Fibroblast of gingiva (primary cell): ENCODE measurements around the gene DOCK4.

Experiments used
- DNase-seq: peaks from one replicate; pipeline ENCODE4 v3.0.0-alpha.2; 2011; ENCODE audit warnings: low read depth

DOCK4 gene

DNA sequence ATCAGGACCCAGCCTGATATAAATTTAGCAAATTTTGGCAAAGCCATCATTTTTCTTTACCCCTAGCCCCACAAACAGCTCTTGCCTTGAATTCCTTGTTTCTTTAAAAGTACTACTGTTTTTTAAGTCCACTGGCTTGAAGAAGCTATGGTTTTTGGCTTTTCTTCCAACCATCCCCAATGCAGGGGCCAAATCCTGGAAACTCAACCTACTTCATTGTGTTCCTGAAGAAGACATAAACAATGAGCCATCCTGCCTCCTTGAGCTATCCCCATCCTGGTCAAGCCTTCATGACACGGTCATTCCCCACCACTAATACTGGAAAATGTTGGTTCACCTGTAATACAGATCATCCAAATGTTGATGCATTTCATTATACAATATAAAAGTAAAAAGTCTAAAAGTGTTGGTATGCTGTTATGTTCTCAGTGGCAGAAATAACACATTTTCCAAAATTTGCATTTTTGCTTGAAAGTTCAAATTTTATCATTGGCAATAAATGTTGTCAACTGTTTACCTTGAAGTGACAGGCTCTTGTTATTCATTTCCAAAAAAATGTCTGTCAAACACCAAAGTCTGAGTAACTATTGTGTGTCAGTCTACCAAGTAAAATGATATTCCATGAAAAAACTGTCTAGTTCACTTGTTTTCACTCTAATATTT, 92.2 kb downstream of the DOCK4 start:
- no peak for DNase-seq

DNA sequence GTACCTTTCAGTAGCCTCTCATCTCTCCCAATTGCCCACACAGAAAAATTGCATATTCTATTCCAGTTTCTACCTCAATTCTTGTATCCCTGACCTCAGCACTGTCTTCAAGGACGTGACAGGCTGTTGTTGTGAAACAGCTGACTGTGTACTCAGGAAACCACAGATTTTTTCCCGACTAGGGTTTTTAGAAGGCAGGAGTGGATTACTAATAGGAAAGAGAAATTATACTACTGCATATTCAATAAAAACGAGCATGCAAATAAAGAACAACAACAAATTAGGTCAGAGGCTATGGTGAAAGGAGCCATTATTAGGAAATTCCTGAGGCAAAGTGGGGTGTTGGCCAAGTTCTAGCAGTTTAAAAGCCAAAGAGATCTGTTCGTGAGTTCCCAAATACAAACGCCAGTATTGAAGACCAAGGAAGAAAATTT, 93.4 kb downstream of the DOCK4 start:
- DNase-seq: peak; percentile 81

DNA sequence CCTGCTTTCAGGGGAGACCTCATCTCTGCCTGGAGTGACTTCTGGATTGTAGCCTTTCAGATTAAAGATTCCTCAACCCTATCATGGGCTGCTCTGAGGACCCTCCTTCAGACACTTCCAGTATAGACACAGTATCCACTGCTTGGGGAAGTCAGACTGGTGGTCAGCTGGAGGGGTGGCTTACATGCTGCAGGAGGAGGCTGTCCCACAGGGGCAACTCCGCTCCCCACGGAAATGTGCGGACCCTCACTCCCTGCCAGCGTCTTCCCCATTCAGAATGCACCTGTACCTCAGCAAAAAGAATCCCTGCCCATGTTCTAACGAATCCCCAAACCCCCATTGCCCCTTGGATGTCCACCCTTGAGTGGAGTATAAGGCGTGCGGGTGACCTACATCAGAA, 95.5 kb downstream of the DOCK4 start:
- DNase-seq: no peak

DNA sequence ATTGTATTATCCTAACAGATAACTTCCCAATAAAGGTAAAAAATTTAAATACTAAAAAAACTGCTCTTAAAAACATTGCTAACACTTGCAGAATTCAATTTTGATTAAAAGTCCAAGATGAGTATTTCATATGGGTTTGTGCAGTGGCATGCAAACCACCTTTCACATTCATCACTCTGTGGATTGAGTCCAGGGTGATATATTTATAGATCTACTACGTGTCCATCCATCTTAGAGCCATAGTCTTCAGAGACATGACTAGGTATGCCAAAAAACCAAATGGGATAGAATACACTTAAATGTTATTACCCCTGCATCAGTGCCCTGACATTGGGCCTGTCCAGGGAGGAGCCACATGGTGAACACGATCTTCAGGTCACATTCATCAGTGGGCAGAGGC, 96.0 kb downstream of the DOCK4 start:
- DNase-seq: no peak

- no peak for DNase-seq
Observed at GRCh38 chr7:112108981-112109380, 97.2 kb downstream of the DOCK4 start.

GRCh38 chr7:112105584-112106530, 100.3 kb downstream of the DOCK4 start:
- DNase-seq: no peak

DNA sequence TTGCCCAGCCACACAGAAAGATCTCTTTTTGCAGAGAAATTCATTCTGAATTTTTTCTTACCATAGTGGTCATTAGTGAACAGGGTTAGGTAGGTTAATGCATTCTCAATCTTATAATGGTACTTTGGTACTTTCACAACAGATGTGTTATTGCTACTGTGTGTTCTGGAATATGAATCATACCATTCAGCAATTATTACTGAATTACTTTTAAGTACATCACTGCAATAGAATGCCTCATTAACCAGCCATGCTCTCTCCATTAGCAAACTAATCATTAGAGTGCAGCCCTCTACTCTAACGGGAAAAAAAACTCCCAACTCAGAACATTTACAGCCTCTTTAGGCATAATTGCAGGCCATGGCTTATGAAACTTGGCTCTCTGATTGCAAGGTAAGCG, 102.1 kb downstream of the DOCK4 start:
- no peak for DNase-seq

GRCh38 chr7:112103246-112103645, 103.0 kb downstream of the DOCK4 start:
- peak; percentile 51 for DNase-seq

GRCh38 chr7:112101201-112101846, 104.9 kb downstream of the DOCK4 start:
- no peak for DNase-seq

DNA sequence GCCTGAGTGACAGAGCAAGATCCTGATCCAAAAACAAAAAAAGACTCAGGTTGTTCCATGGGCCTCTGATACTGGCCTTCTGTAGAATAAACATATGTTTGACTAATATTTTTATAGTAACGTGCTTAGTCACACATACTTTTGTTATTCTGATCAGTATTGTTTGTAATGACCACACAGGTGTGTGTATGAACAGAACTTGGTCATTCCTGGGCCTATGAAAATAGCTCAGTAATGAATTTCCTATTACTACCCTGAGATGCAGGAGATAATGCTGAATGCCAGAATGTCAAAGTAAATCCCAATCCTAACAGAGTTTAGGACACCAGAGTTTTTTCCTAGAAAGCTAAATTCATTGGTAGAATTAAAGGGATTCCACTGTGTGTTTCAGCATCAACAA, 108.7 kb downstream of the DOCK4 start:
- DNase-seq: no peak

DNA sequence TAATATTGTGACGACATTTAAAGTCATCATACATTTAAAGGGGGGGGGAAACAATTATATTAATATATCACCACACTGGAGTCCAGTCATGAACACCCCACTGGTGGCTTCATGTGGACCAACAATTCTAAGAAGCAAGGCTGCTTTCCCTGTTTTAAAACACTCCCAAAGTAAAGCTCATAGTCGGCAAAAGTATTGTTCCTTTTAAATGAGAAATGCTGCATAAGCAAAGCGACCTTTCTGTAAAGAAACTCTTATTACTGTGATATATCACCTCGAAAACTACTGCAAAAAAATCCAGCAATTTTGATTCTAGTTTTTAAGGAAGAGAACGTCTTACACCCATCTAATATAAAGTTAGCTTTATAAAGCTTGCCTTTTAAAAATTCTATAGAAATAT, 112.8 kb downstream of the DOCK4 start:
- no peak for DNase-seq

DNA sequence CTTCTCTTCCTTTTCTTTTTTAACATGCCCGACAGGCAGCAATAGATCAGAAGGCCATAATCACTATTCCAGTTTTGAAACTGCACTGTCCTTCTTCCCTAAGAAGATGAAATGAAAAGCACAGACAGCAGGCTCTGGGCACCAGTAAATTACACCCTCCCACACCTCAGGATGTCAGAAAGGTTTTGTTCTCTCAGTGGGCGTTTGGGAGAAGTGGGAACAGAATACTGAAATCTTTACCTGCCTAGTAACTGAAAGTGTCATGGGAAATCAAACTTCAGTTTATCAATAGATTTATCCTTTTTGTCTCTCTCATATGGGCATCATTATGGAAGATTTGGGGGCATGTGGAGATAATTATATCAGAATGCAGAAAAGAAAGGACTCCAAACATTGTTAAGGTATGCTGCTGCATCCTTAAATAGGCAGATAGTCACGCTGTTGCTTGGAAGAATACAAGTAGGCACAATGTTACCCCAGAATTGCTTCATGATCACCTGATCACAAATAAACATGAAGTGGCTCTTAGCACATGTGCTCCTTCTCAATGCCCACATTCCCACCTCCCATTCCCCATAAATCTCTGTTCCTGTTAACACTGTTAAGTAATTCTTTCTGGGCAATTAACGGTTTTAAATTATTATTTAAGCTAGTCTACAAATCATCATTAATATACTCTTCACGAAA, 113.3 kb downstream of the DOCK4 start:
- DNase-seq: no peak

- DNase-seq: no peak
Observed at GRCh38 chr7:112092306-112092705, 113.9 kb downstream of the DOCK4 start.

DNA sequence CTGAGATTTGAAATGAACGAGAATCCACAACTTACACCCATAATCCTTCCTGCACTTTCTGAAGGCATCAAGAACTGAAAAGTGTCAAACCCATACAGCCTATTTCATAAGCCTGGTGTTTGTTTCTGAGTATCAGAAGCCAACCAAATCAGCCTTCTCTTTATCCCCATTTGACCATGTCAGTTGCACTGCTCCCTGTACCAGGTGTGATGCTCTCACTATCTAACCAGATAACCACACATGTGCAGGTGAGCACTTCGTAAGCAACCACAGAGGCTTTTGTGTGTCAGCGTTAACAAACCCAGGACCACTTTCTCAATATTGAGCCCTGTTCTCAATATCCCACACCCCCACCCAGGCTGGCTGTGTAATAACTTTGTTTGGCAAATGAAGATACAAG, 114.4 kb downstream of the DOCK4 start:
- no peak for DNase-seq

- DNase-seq: no peak
Observed at GRCh38 chr7:112089551-112089950, 116.6 kb downstream of the DOCK4 start.

GRCh38 chr7:112088484-112089016, 117.6 kb downstream of the DOCK4 start:
- DNase-seq: no peak

GRCh38 chr7:112086496-112087254, 119.5 kb downstream of the DOCK4 start:
- peak; percentile 37 for DNase-seq

DNA sequence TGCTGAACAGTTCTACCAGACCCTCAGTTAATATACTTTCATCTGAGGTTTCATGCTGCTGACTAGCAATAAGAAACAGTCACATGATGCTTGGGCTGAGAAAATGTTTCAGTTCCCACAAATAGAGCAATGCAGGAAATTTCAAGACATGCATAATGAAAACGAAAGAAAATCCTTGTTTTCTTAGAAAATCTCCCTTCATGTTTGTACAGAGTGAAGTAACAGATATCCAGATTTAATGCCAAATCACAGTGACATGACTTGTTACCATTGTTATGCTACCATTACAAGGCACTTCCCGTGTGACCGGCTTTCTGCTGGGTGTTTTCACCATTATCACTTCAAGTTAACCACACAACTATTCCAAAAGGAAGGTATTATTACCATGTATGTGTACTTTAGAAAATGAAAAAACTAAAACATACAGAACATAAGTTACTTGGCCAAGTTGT, 121.7 kb downstream of the DOCK4 start:
- peak; percentile 56 for DNase-seq

- DNase-seq: no peak
Observed at GRCh38 chr7:112083776-112084355, 122.3 kb downstream of the DOCK4 start.

- DNase-seq: no peak
Observed at GRCh38 chr7:112082306-112082705, 123.9 kb downstream of the DOCK4 start.

DNA sequence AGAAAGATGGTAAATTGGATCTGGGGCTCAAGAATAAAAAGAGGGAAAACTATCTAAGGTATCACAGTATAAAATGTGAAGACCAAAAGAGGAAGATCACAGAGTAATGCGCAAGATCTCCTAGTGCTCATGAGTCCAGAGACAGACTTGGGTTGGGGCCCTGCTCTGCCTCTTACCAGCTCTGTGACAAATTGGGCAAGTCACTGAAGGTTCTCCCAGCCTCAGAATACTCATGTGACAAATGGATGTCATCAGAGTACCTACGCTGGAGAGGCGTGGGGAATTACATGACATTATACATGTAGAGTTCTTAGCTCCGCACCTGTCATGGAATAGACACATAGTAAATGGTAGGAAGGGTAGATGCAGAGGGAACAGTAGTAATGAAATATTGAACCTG, 124.4 kb downstream of the DOCK4 start:
- DNase-seq: no peak
